ENCODE measurements around the gene PLEKHA5. TPM values are rescaled to one million over a fixed set of nuclear protein-coding genes. Genes with fewer than 3 reads are reported as not detected.
A peak's percentile ranks its signal among the peaks of the same experiment; 100 is the strongest.

PLEKHA5 gene
- polyA plus RNA-seq, 3 donors = 0.35 to 0.79 (median 0.41) TPM

DNA sequence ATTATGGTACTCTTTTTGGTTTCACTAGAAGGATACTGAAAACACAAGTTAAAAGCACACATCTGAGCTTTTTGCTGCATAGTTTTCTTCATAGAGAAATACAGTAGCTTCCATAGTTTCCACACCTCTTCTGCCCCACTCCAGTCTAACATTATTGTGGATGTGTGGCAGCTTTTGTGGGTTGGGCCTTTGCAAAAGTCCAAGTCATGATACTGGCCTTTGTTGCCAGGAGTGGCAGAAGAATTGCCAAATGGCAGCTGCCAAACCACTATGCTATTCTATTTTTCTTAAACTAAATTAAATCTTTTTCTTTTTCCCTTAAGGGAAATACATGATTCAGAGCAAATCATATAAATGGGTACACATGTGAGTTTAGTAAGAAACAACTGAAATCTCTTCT lies 114.8 kb downstream of the PLEKHA5 start:
- Histone ChIP-seq H3K36me3 (replicated peaks in 1 of 2; ENCODE audit: control insufficient read depth in 1 of 2, insufficient read depth in 2 of 2, low read length in 2 of 2) (no peaks in the 10 kb centered on the region), H3K27ac (ENCODE audit: low read depth in 1 of 2, low read length in 2 of 2) (peak overlapping the region in 1 of 2 donors; percentile 37), H3K4me2 (replicated peaks; ENCODE audit: extremely low read depth, low read length, poor library complexity, severe bottlenecking) (peak overlapping the region; percentile 57), H3K9ac (ENCODE audit: insufficient read depth, low read length, poor library complexity, severe bottlenecking) (no peak overlapping the region), H3K79me2 (ENCODE audit: insufficient read depth, low read length) (no peaks in the 10 kb centered on the region), H3K4me3 (replicated peaks in 1 of 3; ENCODE audit: low read depth in 2 of 3, low read length in 3 of 3) (no peak overlapping the region), H4K20me1 (ENCODE audit: insufficient read depth, low read length) (no peaks in the 10 kb centered on the region), H3K27me3 (ENCODE audit: control insufficient read depth in 2 of 2, insufficient read depth in 2 of 2, low read length in 2 of 2) (no peaks in the 10 kb centered on the region), H3K4me1 (ENCODE audit: control insufficient read depth in 1 of 2, insufficient read depth in 2 of 2, low read length in 2 of 2) (peaks cover 40 to 44% of the 10 kb centered on the region in 2 donors), H2AFZ (ENCODE audit: insufficient read depth, low read depth, low read length, poor library complexity, severe bottlenecking) (no peak overlapping the region), H3K9me3 (replicated peaks in 1 of 2; ENCODE audit: control insufficient read depth in 1 of 2, insufficient read depth in 1 of 2, low read length in 2 of 2) (no peaks in the 10 kb centered on the region)
- Mint-ChIP-seq H3K4me3 (no peak overlapping the region), H3K9me3 (peaks cover 0 to 5% (median 0%) of the 10 kb centered on the region in 7 donors), H3K27ac (no peak overlapping the region), H3K36me3 (no peaks in the 10 kb centered on the region), H3K4me1 (peaks cover 45% of the 10 kb centered on the region), H3K27me3 (ENCODE audit: low read depth in 3 of 3) (no peaks in the 10 kb centered on the region)
- intact Hi-C loops (cut with micrococcal nuclease) = no loop called here
- no peak for DNase-seq
- TF ChIP-seq CTCF (IDR thresholded peaks at IDR 0.05) = no peak

DNA sequence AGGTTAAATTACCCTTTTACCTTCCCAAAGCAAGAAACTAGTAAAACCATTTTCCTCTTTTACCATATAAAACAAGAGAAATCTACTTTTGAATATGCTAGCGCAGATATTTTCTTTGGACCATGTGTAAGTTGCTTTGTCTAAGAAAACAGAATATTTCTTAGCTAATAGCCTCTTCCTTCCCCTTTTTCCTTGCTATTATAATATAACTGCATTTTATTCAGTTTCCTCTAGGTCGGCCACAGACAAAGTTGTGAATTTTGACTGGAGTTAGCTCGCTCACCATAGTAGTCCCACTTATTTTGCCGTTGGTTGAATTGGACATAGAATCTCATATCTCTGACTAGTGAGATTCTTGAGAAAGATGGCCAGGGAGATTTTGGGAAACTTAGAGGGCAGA lies 115.6 kb downstream of the PLEKHA5 start:
- H3K9me3 ChIP-seq (replicated peaks in 1 of 2; ENCODE audit: control insufficient read depth in 1 of 2, insufficient read depth in 1 of 2, low read length in 2 of 2) = no peaks in the 10 kb centered on the region
- H3K9ac ChIP-seq (ENCODE audit: insufficient read depth, low read length, poor library complexity, severe bottlenecking) = no peak overlapping the region
- DNase-seq = peak; percentile 18 to 58 (median 21)
- intact Hi-C loops (cut with micrococcal nuclease) = no loop called here
- H3K79me2 ChIP-seq (ENCODE audit: insufficient read depth, low read length) = no peaks in the 10 kb centered on the region
- H3K4me1 Mint-ChIP-seq = peaks cover 42% of the 10 kb centered on the region
- H3K4me1 ChIP-seq (ENCODE audit: control insufficient read depth in 1 of 2, insufficient read depth in 2 of 2, low read length in 2 of 2) = peaks cover 40 to 43% of the 10 kb centered on the region in 2 donors
- no peaks in the 10 kb centered on the region for H3K27me3 ChIP-seq (ENCODE audit: control insufficient read depth in 2 of 2, insufficient read depth in 2 of 2, low read length in 2 of 2)
- peak overlapping the region in 1 of 2 donors; percentile 42 for H3K4me3 Mint-ChIP-seq
- TF ChIP-seq CTCF (IDR thresholded peaks at IDR 0.05) = no peak
- peaks cover 0 to 5% (median 0%) of the 10 kb centered on the region in 7 donors for H3K9me3 Mint-ChIP-seq
- no peaks in the 10 kb centered on the region for H4K20me1 ChIP-seq (ENCODE audit: insufficient read depth, low read length)
- peak overlapping the region; percentile 4 for H2AFZ ChIP-seq (ENCODE audit: insufficient read depth, low read depth, low read length, poor library complexity, severe bottlenecking)
- peak overlapping the region; percentile 37 to 90 (median 84) for H3K27ac Mint-ChIP-seq
- H3K4me2 ChIP-seq (replicated peaks; ENCODE audit: extremely low read depth, low read length, poor library complexity, severe bottlenecking) = peak overlapping the region; percentile 57
- H3K27me3 Mint-ChIP-seq (ENCODE audit: low read depth in 3 of 3) = no peaks in the 10 kb centered on the region
- H3K4me3 ChIP-seq (replicated peaks in 1 of 3; ENCODE audit: low read depth in 2 of 3, low read length in 3 of 3) = peak overlapping the region in 1 of 3 experiments; percentile 38
- no peaks in the 10 kb centered on the region for H3K36me3 Mint-ChIP-seq
- H3K27ac ChIP-seq (ENCODE audit: low read depth in 1 of 2, low read length in 2 of 2) = peak overlapping the region in 1 of 2 donors; percentile 37
- no CpG with 5 or more reads among the region's 4 CpGs for WGBS (ENCODE audit: insufficient coverage)
- no peaks in the 10 kb centered on the region for H3K36me3 ChIP-seq (replicated peaks in 1 of 2; ENCODE audit: control insufficient read depth in 1 of 2, insufficient read depth in 2 of 2, low read length in 2 of 2)
